Lower lobe of right lung (tissue), 2 donors: ENCODE data around the gene HKDC1. TPM values are rescaled to one million over a fixed set of nuclear protein-coding genes. Genes with fewer than 3 reads are reported as not detected.
A peak's percentile ranks its signal among the peaks of the same experiment; 100 is the strongest.

ENCODE experiments used
- ATAC-seq, 2 donors: fragments of 200-7000 bp; cut with Tn5 transposase; one replicate each; pipeline ENCODE4 v1.9.1; 2020 to 2022; ENCODE audit warnings: mild to moderate bottlenecking in 2 of 2, moderate library complexity in 2 of 2
- DNase-seq: peaks from one replicate; pipeline ENCODE4 v3.0.0-alpha.2; 2020
- H3K27ac ChIP-seq: fragments of 200-600 bp; one replicate; pipeline ENCODE4 v1.8.0; 2022
- H3K27me3 ChIP-seq: fragments of 200-600 bp; one replicate; pipeline ENCODE4 v1.8.0; 2022; ENCODE audit warnings: low read depth
- H3K36me3 ChIP-seq: fragments of 200-600 bp; one replicate; pipeline ENCODE4 v1.8.0; 2022; ENCODE audit warnings: mild to moderate bottlenecking
- H3K4me1 ChIP-seq: fragments of 200-600 bp; one replicate; pipeline ENCODE4 v1.8.0; 2022
- H3K4me3 ChIP-seq: fragments of 200-600 bp; one replicate; pipeline ENCODE4 v1.8.0; 2022; ENCODE audit warnings: mild to moderate bottlenecking
- H3K9me3 ChIP-seq: fragments of 200-600 bp; one replicate; pipeline ENCODE4 v1.8.0; 2022
- intact Hi-C: fragments of 100-400 bp; cut with DNase I; formaldehyde crosslinking; loops from one replicate; pipeline ENCODE4 v1.11.0; 2022
- total RNA-seq: library from RNA; stranded (reverse); fragmentation: NEBNext Ultra II Directional; extraction: Animal tissue kit (Norgen Biotek cat#: 25700); gene quantifications from one replicate; pipeline ENCODE4 v1.2.1, GENCODE V29; 2021
- TF ChIP-seq, protein P1 (sequence below): fragments of 200-600 bp; IDR thresholded peaks from one replicate; pipeline ENCODE4 v1.8.0; 2022; ENCODE audit warnings: antibody characterized with exemption, mild to moderate bottlenecking
- donor health status: DM: no; HTN: yes; CAD: no; lungs with severe emphysema.

Gene HKDC1
- total RNA-seq, 1 donor from 2014 or later = 5.9 TPM

GRCh38 chr10:69239136-69239535 is 19.0 kb downstream of the HKDC1 start:
- no peaks in the 10 kb centered on the region for H3K36me3 ChIP-seq
- H3K4me3 ChIP-seq = no peak overlapping the region
- peaks cover 23% of the 10 kb centered on the region for H3K4me1 ChIP-seq
- no peak for ATAC-seq
- no peak for DNase-seq
- TF ChIP-seq, protein P1, sequence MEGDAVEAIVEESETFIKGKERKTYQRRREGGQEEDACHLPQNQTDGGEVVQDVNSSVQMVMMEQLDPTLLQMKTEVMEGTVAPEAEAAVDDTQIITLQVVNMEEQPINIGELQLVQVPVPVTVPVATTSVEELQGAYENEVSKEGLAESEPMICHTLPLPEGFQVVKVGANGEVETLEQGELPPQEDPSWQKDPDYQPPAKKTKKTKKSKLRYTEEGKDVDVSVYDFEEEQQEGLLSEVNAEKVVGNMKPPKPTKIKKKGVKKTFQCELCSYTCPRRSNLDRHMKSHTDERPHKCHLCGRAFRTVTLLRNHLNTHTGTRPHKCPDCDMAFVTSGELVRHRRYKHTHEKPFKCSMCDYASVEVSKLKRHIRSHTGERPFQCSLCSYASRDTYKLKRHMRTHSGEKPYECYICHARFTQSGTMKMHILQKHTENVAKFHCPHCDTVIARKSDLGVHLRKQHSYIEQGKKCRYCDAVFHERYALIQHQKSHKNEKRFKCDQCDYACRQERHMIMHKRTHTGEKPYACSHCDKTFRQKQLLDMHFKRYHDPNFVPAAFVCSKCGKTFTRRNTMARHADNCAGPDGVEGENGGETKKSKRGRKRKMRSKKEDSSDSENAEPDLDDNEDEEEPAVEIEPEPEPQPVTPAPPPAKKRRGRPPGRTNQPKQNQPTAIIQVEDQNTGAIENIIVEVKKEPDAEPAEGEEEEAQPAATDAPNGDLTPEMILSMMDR = no peak
- H3K27me3 ChIP-seq = no peaks in the 10 kb centered on the region
- intact Hi-C loops = loop anchor here (5.0 kb wide), 1 partner anchor 153 kb away; no protein-coding TSS in a partner anchor
- H3K27ac ChIP-seq = no peak overlapping the region
- H3K9me3 ChIP-seq = no peaks in the 10 kb centered on the region

DNA sequence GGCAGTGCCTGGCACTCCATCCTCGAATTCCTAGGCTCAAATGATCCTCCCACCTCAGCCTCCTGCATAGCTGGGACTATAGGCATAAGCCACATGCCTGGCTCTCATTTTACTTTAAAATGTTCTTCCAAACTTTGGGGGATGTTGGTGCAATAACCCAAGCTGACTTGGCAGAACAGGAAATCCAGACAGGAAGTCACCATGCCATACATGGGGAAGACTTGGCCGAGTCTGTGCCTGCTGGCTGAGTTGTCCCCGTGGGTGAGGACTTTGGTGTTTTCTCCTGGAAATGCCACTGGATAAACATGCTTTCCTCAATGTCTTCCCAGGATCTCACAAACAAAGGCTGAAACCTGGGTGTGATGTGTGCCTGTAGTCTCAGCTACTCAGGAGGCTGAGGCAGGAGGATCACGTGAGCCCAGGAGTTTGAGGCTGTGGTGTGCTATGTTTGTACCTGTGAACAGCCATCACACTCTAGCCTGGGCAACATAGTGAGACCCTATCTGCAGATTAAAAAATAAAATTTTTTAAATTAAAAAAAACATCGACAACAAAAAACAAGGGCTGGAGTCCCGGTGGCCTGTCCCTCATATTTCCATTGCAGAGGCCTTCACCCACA is 19.8 kb downstream of the HKDC1 start:
- H3K27me3 ChIP-seq = no peaks in the 10 kb centered on the region
- no peaks in the 10 kb centered on the region for H3K36me3 ChIP-seq
- TF ChIP-seq, protein P1 = no peak
- no peaks in the 10 kb centered on the region for H3K9me3 ChIP-seq
- DNase-seq (no peak), ATAC-seq (peak in 1 of 2 donors; percentile 15)
- H3K4me3 ChIP-seq = no peak overlapping the region
- intact Hi-C loops = loop anchor here (5.0 kb wide), 1 partner anchor 152 kb away; no protein-coding TSS in a partner anchor
- no peak overlapping the region for H3K27ac ChIP-seq
- H3K4me1 ChIP-seq = peaks cover 23% of the 10 kb centered on the region

DNA sequence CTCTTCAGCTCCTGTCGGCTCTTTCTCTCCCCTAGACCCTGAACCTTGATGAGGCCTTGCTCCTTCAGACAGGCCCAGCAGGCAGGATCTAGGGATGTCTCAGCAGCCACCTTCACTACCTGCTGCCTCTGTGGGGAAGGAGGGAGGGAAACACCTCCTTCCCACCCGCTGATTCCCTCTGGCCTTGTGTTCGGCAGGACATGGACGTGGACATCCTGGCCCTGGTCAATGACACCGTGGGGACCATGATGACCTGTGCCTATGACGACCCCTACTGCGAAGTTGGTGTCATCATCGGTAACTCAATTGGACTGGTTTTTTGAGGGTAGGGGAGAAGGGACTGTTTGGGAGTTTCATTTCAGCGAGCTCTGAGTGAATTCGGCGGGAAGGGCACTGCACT is 20.3 kb downstream of the HKDC1 start:
- no peaks in the 10 kb centered on the region for H3K36me3 ChIP-seq
- H3K27ac ChIP-seq = no peak overlapping the region
- no peak overlapping the region for H3K4me3 ChIP-seq
- H3K9me3 ChIP-seq = no peaks in the 10 kb centered on the region
- ATAC-seq = no peak
- no peak for DNase-seq
- TF ChIP-seq, protein P1 = no peak
- no peaks in the 10 kb centered on the region for H3K27me3 ChIP-seq
- H3K4me1 ChIP-seq = peaks cover 23% of the 10 kb centered on the region
- intact Hi-C loops = no loop called here

GRCh38 chr10:69241575-69241974 is 21.4 kb downstream of the HKDC1 start:
- TF ChIP-seq, protein P1 = no peak
- H3K27ac ChIP-seq = no peak overlapping the region
- peaks cover 23% of the 10 kb centered on the region for H3K4me1 ChIP-seq
- H3K36me3 ChIP-seq = no peaks in the 10 kb centered on the region
- ATAC-seq = no peak
- no peak for DNase-seq
- intact Hi-C loops = no loop called here
- H3K27me3 ChIP-seq = no peaks in the 10 kb centered on the region
- no peak overlapping the region for H3K4me3 ChIP-seq
- no peaks in the 10 kb centered on the region for H3K9me3 ChIP-seq

DNA sequence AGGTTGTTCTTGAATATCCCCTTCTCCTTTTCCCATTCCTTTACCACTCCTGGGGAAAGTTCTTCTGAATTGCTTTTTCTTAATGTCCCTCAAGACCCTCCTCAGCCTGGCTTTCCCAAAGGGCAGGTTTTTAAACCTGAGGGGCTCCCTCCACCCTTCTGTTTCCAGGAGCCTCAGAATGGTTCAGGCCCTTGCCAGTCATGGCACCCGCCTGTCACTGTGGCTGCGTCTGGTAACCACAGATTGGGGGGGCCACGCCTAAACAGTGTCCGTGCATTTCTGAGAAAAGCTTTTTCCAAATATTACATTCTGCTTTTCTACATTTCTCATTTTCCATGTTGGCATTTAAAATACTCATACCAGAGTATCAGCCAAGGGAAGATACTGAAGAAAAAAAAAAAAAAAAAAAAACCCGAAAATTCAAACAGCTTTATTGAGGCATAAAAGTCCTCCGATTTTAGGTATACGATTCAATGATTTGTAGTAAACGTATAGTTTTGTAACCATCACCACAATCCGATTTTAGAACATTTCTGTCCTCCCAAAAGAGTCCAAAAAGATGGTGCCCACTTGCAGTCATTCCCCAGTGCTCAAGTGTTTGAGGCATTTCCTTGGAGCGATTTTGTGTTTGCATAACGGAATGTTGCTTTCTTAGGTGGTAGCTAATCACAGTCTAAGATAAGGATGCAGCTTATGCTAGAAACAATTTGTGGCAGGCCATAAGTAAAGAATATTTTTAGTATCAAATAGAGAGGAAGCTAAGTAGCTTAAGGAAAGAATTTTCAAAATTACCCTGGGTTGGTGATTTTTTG is 22.1 kb downstream of the HKDC1 start:
- Histone ChIP-seq H3K9me3 (no peaks in the 10 kb centered on the region), H3K27me3 (no peaks in the 10 kb centered on the region), H3K4me1 (peaks cover 23% of the 10 kb centered on the region), H3K4me3 (no peak overlapping the region), H3K36me3 (no peaks in the 10 kb centered on the region), H3K27ac (no peak overlapping the region)
- intact Hi-C loops = no loop called here
- TF ChIP-seq, protein P1 = no peak
- no peak for DNase-seq
- ATAC-seq = no peak
